Motor neuron (in vitro differentiated cells): ENCODE measurements around the gene NAA16. TPM values are rescaled to one million over a fixed set of nuclear protein-coding genes. Genes with fewer than 3 reads are reported as not detected.
"Not testable (repeated sequence)": the region's sequence is repeated elsewhere in the genome, so short reads cannot be mapped to it uniquely, and the experiment has no call there.

Experiments used
- ATAC-seq, 8 experiments: fragments of 200-7000 bp; cut with Tn5 transposase; replicated peaks in 6 of 8; 2 replicates each; pipeline ENCODE4 v1.8.0; 2021; ENCODE audit warnings: mild to moderate bottlenecking in 8 of 8, moderate library complexity in 8 of 8
- H3K27ac ChIP-seq, 2 donors: fragments of 250-450 bp; sonication (Bioruptor Pico); 2 replicates each; pipeline ENCODE4 v1.9.0; 2021; ENCODE audit warnings: antibody characterized with exemption in 2 of 2, mild to moderate bottlenecking in 2 of 2, moderate library complexity in 1 of 2
- H3K4me1 ChIP-seq, 2 donors: fragments of 250-450 bp; sonication (Bioruptor Pico); replicated peaks in 1 of 2; 2 replicates each; pipeline ENCODE4 v1.6.1; 2021; ENCODE audit warnings: antibody characterized with exemption in 2 of 2, mild to moderate bottlenecking in 2 of 2, moderate library complexity in 1 of 2
- H3K4me3 ChIP-seq, 5 donors: fragments of 250-450 bp; sonication (Bioruptor Pico); 2 replicates each; pipeline ENCODE4 v1.9.0; 2021; ENCODE audit warnings: antibody characterized with exemption in 5 of 5, mild to moderate bottlenecking in 5 of 5, moderate library complexity in 4 of 5
- WGBS, 10 experiments: fragments of 450-650 bp; shearing (Covaris generic); methylation state at CpG; one replicate each; pipeline ENCODE4 v1.0.0; 2022; 5-methylcytosine and 5-hydroxymethylcytosine counted together
- in situ Hi-C, 9 experiments: fragments of 400-800 bp; cut with MboI; loops; one replicate each; pipeline ENCODE4 v1.15.0; 2021; ENCODE audit warnings: low sequenced_read_pairs in 9 of 9, low pct_unique_long_range_greater_than_20kb in 2 of 9; ENCODE audit not compliant: unreplicated experiment in 9 of 9
- total RNA-seq, 8 experiments: library from RNA; unstranded; fragments of 300-600 nt; gene quantifications; 2 replicates each; pipeline versions ENCODE4 v1.2.3 to v1.2.4, GENCODE V29; 2022

The NAA16 gene
- total RNA-seq, 8 experiments from 2014 or later, result 8.3 to 41.9 (median 20.2) TPM

- WGBS, 10 experiments, result 60 to 94% (median 85%) methylated on average over 1 to 4 of the region's 13 CpGs; no CpG with 5 or more reads in 7 of the 10 experiments
- H3K4me1 ChIP-seq, ATAC-seq, H3K4me3 ChIP-seq, H3K27ac ChIP-seq: not testable (repeated sequence)
- in situ Hi-C loops, result loop anchor here in 1 of 9 experiments (25.0 kb wide), 1 partner anchor 239 kb away; no protein-coding TSS in a partner anchor
Observed at GRCh38 chr13:41423259-41423658, 112.2 kb downstream of the NAA16 start.

DNA sequence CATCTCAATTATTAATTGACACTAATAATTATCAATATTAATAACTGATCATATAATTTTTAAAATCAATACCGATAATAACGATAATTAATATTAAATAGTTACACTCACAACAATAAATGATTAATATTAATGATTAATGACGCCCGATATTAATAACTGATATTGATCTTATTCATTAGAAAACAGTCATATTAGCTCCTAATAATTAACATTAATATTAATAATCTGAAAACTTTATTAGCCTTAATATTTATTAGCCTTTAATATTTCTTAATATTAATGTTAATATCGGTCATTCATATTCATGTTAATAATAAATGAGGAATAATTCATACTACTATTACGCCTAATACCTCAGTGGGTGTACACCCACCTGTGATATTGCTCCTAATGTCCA, 113.6 kb downstream of the NAA16 start:
- not testable (repeated sequence) for H3K27ac ChIP-seq, H3K4me3 ChIP-seq, H3K4me1 ChIP-seq, ATAC-seq
- 74 to 100% (median 91%) methylated on average over 4 to 6 of the region's 6 CpGs; no CpG with 5 or more reads in 1 of the 10 experiments for WGBS, 10 experiments
- in situ Hi-C loops, result loop anchor here in 1 of 9 experiments (25.0 kb wide), 1 partner anchor 238 kb away; no protein-coding TSS in a partner anchor

GRCh38 chr13:41426047-41426446, 115.0 kb downstream of the NAA16 start:
- H3K27ac ChIP-seq, result no peak overlapping the region
- no CpG with 5 or more reads among the region's 22 CpGs for WGBS, 10 experiments
- ATAC-seq, result no peak
- H3K4me1 ChIP-seq, result no peaks in the 10 kb centered on the region
- in situ Hi-C loops, result no loop called here
- H3K4me3 ChIP-seq, result no peak overlapping the region

Other genes starting within 250 kb of the NAA16 start
- 10 to 100 TPM in 7 of 8 experiments, 1 to 10 TPM in 1; 8.7 to 27.6 (median 12.6) TPM for gene WBP4, start 249.8 kb upstream of the NAA16 start, total RNA-seq
- 10 to 100 TPM; 15.0 to 50.2 (median 24.2) TPM for gene KBTBD6, start 178.5 kb upstream of the NAA16 start, total RNA-seq
- gene KBTBD7, start 116.7 kb upstream of the NAA16 start, total RNA-seq, result 10 to 100 TPM in 5 of 8 experiments, 1 to 10 TPM in 3; 5.3 to 16.0 (median 11.4) TPM
- 10 to 100 TPM in 4 of 8 experiments, 1 to 10 TPM in 4; 7.7 to 14.0 (median 9.9) TPM for gene MTRF1, start 47.7 kb upstream of the NAA16 start, total RNA-seq
- gene RGCC, start 146.3 kb downstream of the NAA16 start, total RNA-seq, result 10 to 100 TPM in 1 of 8 experiments, 1 to 10 TPM in 3, under 1 TPM in 2, not detected in 2; 0.16 to 19.2 (median 3.8) TPM